OCI-LY1 (cell line): ENCODE results near the gene CASP8.

ENCODE experiments used
- CTCF ChIP-seq: fragments of 200-600 bp; sonication (generic), shearing (Covaris generic); IDR thresholded peaks from 2 replicates; pipeline ENCODE4 v1.5.1; 2017; ENCODE audit warnings: mild to moderate bottlenecking, antibody characterized with exemption, low read length, moderate library complexity, mixed read lengths
- EZH2 ChIP-seq: fragments of 200-600 bp; sonication (generic), shearing (Covaris generic); IDR thresholded peaks from 2 replicates; pipeline ENCODE4 v1.8.0; 2017; ENCODE audit warnings: borderline replicate concordance, mixed run types, mild to moderate bottlenecking, antibody characterized with exemption, low read length, moderate library complexity, mixed read lengths

DNA sequence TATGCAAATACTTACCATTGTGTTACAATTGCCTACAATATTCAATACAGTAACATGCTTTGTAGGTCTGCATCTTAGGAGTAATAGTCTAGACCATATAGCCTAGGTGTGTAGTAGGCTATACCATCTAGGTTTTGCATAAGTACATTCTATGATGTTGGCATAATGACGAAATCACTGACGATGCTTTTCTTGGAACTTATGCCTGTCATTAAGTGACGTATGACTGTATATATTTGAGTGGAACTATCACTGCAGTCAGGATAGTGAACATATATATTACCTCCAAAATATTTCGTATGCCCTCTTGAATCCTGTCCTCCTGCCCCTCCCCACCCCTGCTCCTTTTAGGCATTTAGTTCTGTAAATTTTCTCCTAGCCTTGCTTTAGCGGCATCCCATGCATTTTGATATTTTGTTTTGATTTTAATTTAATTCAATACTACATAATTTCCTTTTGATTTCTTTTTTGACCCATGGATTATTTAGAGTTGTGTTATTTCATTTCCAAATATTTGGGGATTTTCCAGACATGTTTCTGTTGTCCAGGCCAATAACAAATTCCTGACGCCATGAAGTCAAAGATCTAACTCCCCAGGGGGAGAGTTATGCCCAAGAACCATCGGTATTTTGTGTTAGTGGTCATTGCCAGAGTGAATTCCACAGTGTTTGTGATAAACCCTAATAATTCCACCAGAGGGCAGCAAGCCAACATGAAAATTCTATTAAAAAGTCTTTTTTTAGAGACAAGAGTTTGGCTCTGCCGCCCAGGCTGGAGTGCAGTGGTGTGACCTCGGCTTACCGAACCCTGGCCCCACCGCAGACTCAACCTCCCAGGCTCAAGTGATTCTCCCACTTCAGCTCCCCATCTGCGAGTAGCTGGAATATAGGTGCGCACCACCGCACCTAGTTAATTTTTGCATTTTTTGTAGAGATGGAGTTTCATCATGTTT lies 24.2 kb upstream of the CASP8 start:
- TF ChIP-seq CTCF (peak; percentile 74), EZH2 (no peak)
